ENCODE data around the gene TIMM50. TPM values are rescaled to one million over a fixed set of nuclear protein-coding genes. Genes with fewer than 3 reads are reported as not detected.

TIMM50 gene
- total RNA-seq, 1 experiment from 2014 or later = 85.5 TPM

DNA sequence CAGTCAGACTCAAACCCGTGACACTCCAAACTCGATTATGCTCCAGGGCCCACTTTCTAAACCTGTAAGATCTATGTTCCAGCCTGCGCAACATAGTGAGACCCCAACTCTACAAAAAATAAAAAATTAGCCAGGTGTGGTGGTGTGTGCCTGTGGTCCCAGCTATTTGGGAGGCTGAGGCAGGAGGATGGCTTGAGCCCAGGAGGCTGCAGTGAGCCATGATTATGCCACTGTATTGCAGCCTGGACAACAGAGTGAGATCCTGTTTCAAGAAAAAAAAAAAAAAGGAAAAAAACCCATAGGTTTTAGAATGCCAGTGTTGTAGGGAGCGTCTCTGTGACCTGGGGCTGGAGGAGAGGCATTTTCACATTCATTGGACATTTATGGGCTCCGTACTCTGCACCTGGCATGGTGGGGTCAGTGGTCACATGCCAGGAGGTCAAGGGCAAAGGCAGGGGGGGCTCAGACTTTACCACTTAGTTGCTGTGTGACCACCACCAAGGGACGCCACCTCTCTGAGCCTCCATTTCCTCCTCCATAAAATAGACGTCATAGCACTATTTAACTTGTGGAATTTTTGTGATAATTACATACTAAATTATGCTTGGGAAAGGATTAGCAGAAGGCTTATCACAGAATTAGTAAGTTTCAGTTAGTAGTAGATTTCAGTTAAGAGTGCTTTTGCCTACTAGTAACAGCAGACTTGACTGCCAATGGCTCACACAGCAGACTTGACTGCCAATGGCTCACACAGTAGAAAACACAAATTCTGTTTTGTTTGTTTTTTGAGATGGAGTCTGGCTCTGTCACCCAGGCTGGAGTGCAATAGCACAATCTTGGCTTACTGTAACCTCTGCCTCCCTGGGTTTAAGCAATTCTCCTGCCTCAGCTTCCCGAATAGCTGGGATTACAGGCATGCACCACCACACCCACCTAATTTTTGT, 40.2 kb downstream of the TIMM50 start:
- Histone ChIP-seq H3K27me3 (ENCODE audit: insufficient read depth, low read depth) (peaks cover 3% of the 10 kb centered on the region; the same call in 1 of the 2 replicates), H3K27ac (no peak overlapping the region), H3F3A (ENCODE audit: insufficient read depth, low read depth) (peaks cover 4% of the 10 kb centered on the region; the same call in 1 of the 2 replicates), H3K79me2 (ENCODE audit: low read depth) (no peaks in the 10 kb centered on the region), H4K20me1 (ENCODE audit: insufficient read depth) (no peaks in the 10 kb centered on the region), H3K4me1 (replicated peaks; ENCODE audit: insufficient read depth) (no peaks in the 10 kb centered on the region), H3K36me3 (ENCODE audit: low read depth) (no peaks in the 10 kb centered on the region), H3K4me2 (no peak overlapping the region), H2AFZ (no peak overlapping the region), H3K9me3 (ENCODE audit: insufficient read depth, low read depth) (no peaks in the 10 kb centered on the region), H3K9me2 (ENCODE audit: insufficient read depth) (no peaks in the 10 kb centered on the region), H3K4me3 (no peak overlapping the region)
- intact Hi-C loops (cut with micrococcal nuclease; ENCODE audit: unreplicated experiment) = no loop called here
- POLR2A ChIA-PET (ENCODE audit: unreplicated experiment) = no interaction called here
- CTCF ChIA-PET = no interaction called here
- TF ChIP-seq CTCF (conservative IDR thresholded peaks at IDR 0.05) = no peak
- no peak for TF ChIP-seq EZH2 (IDR thresholded peaks at IDR 0.05; ENCODE audit: low read depth)
- DNase-seq = no peak
- no TSS peak for BruUV-seq (replicated peaks)

DNA sequence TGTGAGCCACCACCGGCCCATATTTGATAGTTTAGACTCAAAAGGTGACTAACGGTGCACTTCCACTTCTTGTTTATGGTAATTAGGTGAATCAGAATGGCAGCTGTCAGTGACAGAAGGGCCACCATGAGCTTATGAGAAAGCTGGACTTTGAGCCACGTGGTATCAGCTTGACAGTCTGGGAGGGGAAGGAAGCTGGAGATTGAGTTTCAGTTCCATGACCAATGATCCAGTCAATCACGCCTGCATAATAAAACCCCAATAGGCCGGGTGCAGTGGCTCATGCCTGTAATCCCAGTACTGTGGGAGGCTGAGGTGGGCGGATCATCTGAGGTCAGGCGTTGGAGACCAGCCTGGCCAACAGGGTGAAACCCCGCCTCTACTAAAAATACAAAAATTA, 43.9 kb downstream of the TIMM50 start:
- Histone ChIP-seq H3F3A (ENCODE audit: insufficient read depth, low read depth) (no peaks in the 10 kb centered on the region), H3K4me1 (replicated peaks; ENCODE audit: insufficient read depth) (no peaks in the 10 kb centered on the region), H3K4me3 (no peak overlapping the region), H3K4me2 (no peak overlapping the region), H3K27ac (no peak overlapping the region), H3K27me3 (ENCODE audit: insufficient read depth, low read depth) (no peaks in the 10 kb centered on the region), H3K79me2 (ENCODE audit: low read depth) (no peaks in the 10 kb centered on the region), H3K36me3 (ENCODE audit: low read depth) (no peaks in the 10 kb centered on the region), H3K9me2 (ENCODE audit: insufficient read depth) (no peaks in the 10 kb centered on the region), H4K20me1 (ENCODE audit: insufficient read depth) (no peaks in the 10 kb centered on the region), H3K9me3 (ENCODE audit: insufficient read depth, low read depth) (no peaks in the 10 kb centered on the region), H2AFZ (no peak overlapping the region)
- BruUV-seq (replicated peaks) = no TSS peak
- TF ChIP-seq CTCF (conservative IDR thresholded peaks at IDR 0.05) (no peak), EZH2 (IDR thresholded peaks at IDR 0.05; ENCODE audit: low read depth) (no peak)
- no peak for DNase-seq
- intact Hi-C loops (cut with micrococcal nuclease; ENCODE audit: unreplicated experiment) = no loop called here
- ChIA-PET CTCF (interaction anchor here (0.7 kb wide), 1 partner anchor 15 kb away, joined by 5 read pairs; no protein-coding TSS in a partner anchor), POLR2A (ENCODE audit: unreplicated experiment) (interaction anchor here (0.7 kb wide), 1 partner anchor 41 kb away, joined by 3 read pairs; no protein-coding TSS in a partner anchor)

DNA sequence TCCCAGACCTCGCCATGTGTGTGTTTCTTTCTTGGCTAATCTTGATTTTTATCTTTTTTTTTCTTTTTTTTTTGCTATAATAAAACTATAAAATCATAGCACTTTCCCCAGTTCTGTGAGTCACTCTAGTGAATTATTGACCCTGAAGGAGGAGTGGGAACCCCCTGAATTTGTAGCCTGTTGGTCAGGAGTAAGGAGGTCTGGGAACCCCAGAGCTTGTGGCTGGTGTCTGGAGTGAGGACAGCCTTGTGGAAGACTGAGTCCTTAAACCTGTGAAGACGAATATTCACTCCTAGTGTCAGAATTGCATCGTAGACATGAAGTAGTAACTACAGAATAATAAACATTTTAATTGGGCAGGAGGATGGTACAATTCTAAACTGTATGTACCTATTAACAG, 44.6 kb downstream of the TIMM50 start:
- H4K20me1 ChIP-seq (ENCODE audit: insufficient read depth) = no peaks in the 10 kb centered on the region
- H3F3A ChIP-seq (ENCODE audit: insufficient read depth, low read depth) = no peaks in the 10 kb centered on the region
- no peaks in the 10 kb centered on the region for H3K4me1 ChIP-seq (replicated peaks; ENCODE audit: insufficient read depth)
- H3K27ac ChIP-seq = no peak overlapping the region
- H3K4me2 ChIP-seq = no peak overlapping the region
- DNase-seq = no peak
- H3K27me3 ChIP-seq (ENCODE audit: insufficient read depth, low read depth) = no peaks in the 10 kb centered on the region
- no peak for TF ChIP-seq CTCF (conservative IDR thresholded peaks at IDR 0.05)
- no peak for TF ChIP-seq EZH2 (IDR thresholded peaks at IDR 0.05; ENCODE audit: low read depth)
- H3K4me3 ChIP-seq = no peak overlapping the region
- no peak overlapping the region for H2AFZ ChIP-seq
- H3K79me2 ChIP-seq (ENCODE audit: low read depth) = no peaks in the 10 kb centered on the region
- no TSS peak for BruUV-seq (replicated peaks)
- intact Hi-C loops (cut with micrococcal nuclease; ENCODE audit: unreplicated experiment) = no loop called here
- ChIA-PET POLR2A (ENCODE audit: unreplicated experiment) (no interaction called here), CTCF (interaction anchor here (0.5 kb wide), 1 partner anchor 251 kb away, joined by 5 read pairs; no protein-coding TSS in a partner anchor)
- H3K36me3 ChIP-seq (ENCODE audit: low read depth) = no peaks in the 10 kb centered on the region
- no peaks in the 10 kb centered on the region for H3K9me2 ChIP-seq (ENCODE audit: insufficient read depth)
- no peaks in the 10 kb centered on the region for H3K9me3 ChIP-seq (ENCODE audit: insufficient read depth, low read depth)

Data from PC-9 (cell line).